Camera-type eye (tissue), 1 donor: Measurements from ENCODE around the gene CLCN6. TPM values are rescaled to one million over a fixed set of nuclear protein-coding genes. Genes with fewer than 3 reads are reported as not detected.

Experiments used
- total RNA-seq: library from RNA; depleted of rRNA; stranded (reverse); fragments of >200 nt; gene quantifications from one replicate; pipeline ENCODE4 v1.2.3, GENCODE V29; 2014

The CLCN6 gene, protein sequence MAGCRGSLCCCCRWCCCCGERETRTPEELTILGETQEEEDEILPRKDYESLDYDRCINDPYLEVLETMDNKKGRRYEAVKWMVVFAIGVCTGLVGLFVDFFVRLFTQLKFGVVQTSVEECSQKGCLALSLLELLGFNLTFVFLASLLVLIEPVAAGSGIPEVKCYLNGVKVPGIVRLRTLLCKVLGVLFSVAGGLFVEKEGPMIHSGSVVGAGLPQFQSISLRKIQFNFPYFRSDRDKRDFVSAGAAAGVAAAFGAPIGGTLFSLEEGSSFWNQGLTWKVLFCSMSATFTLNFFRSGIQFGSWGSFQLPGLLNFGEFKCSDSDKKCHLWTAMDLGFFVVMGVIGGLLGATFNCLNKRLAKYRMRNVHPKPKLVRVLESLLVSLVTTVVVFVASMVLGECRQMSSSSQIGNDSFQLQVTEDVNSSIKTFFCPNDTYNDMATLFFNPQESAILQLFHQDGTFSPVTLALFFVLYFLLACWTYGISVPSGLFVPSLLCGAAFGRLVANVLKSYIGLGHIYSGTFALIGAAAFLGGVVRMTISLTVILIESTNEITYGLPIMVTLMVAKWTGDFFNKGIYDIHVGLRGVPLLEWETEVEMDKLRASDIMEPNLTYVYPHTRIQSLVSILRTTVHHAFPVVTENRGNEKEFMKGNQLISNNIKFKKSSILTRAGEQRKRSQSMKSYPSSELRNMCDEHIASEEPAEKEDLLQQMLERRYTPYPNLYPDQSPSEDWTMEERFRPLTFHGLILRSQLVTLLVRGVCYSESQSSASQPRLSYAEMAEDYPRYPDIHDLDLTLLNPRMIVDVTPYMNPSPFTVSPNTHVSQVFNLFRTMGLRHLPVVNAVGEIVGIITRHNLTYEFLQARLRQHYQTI
- total RNA-seq: 25.2 TPM

GRCh38 chr1:11805422-11806306 is at the start of gene CLCN6, which contains the start of gene MTHFR:
Gene CLCN6 (plus strand): TSS chr1:11806191. CDS start chr1:11806263, 72 bp downstream.
Gene MTHFR (minus strand): TSS chr1:11805964. CDS start chr1:11803116, 2,848 bp downstream.

DNA sequence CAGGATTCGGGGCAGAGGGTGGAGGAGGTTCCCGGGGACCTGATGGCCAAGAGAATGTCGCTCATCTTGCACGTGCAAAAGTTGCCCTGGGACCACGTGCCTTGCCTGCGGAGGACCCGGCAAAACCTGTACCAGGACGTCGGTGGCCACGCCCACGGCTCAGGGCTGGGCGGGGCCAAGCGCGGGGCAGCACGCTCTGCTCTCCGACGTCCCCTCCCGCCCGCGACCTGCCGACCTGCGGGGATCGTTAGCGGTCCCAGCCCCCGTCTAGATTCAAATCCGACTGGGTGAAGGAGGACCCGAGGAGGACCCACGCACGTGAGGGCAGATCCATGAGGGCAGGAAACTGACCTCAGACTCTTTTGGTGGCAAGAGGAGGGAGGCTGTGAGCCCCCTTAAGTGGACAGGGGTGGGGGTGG is 44.0 kb upstream of the CLCN6 start, which contains the start of gene C1orf167:
TSS of gene C1orf167 (plus strand) at position 206 of the 419 bp plus-strand sequence. CDS start 2,208 bp downstream, outside the sequence.

DNA sequence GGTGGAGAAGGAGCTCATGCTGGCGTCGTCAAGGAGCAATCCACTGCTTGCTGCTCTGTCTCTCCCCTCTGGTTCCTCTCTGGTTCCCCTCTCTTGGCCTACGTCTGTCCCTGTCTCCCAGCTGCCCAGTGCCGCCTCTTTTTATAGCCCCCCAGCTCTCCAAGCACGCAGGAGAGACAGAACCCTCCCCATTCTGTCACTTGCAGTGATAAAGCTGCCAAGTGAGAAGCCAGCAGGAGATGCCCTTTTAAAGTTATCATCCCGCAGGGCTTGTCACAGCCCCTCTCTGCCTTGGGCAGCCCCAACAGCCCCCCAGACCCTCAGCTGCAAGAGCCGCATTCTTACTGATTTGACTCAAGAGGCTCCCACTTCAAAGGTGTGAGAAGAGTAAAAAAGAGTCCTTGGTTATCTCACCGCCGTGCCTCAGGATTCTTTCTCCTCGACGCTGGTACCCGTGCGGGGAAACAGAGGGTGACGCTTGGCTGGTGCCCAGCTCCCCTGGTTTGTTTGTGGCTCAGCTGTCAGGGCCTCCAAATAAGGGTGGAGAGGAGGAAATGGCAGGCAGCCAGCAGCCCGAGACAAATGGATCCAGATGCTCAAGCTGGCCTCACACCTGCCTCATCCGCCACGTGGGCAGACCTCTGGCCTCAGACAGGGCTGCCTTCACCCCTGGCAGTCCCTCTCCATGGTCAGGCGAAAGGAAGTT is 41.8 kb downstream of the CLCN6 start, which contains the start of gene NPPA:
TSS of gene NPPA (minus strand) at position 117 of the 706 bp plus-strand sequence. CDS start at position 18, 99 bp downstream.

DNA sequence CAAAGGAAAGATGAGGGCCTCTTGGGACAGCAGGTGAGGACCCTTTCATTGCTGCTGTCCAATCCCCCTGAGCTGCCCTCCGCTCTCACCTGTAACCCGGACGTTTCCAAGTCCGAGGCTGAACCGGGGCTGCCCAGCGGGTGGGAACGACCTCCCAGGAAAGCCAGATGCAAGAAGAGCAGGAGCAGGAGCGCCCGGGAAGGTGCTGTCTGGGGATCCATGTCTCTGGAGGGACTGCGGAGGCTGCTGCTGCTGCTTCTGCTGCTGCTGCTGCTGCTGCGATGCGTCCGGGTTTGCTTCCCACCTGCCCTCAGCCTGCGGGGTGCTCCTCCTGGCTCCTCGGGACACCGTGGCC is 52.6 kb downstream of the CLCN6 start, which contains the start of gene NPPB:
TSS of gene NPPB (minus strand) at position 333 of the 355 bp plus-strand sequence. CDS start at position 221, 112 bp downstream.

Other genes starting within 250 kb of the CLCN6 start
- 1.8 TPM for gene FBXO2, start 151.8 kb upstream of the CLCN6 start, total RNA-seq
- 22.0 TPM for gene FBXO44, start 151.3 kb upstream of the CLCN6 start, total RNA-seq
- 7.9 TPM for gene FBXO6, start 142.0 kb upstream of the CLCN6 start, total RNA-seq
- gene MAD2L2, start 125.0 kb upstream of the CLCN6 start, total RNA-seq: 35.2 TPM
- 4.7 TPM for gene DRAXIN, start 114.5 kb upstream of the CLCN6 start, total RNA-seq
- 22.7 TPM for gene AGTRAP, start 70.1 kb upstream of the CLCN6 start, total RNA-seq
- not detected for gene C1orf167, start 44.0 kb upstream of the CLCN6 start, total RNA-seq
- 43.3 TPM for gene MTHFR, start 227 bp upstream of the CLCN6 start, total RNA-seq
- 0.77 TPM for gene NPPA, start 41.6 kb downstream of the CLCN6 start, total RNA-seq
- not detected for gene NPPB, start 52.8 kb downstream of the CLCN6 start, total RNA-seq
- 43.7 TPM for gene KIAA2013, start 120.2 kb downstream of the CLCN6 start, total RNA-seq
- gene PLOD1, start 128.5 kb downstream of the CLCN6 start, total RNA-seq: 129 TPM
- 52.3 TPM for gene MFN2, start 174.3 kb downstream of the CLCN6 start, total RNA-seq
- 30.1 TPM for gene MIIP, start 213.3 kb downstream of the CLCN6 start, total RNA-seq